Measurements from ENCODE around the gene ZNF383.
"Not testable (repeated sequence)": the region's sequence is repeated elsewhere in the genome, so short reads cannot be mapped to it uniquely, and the experiment has no call there.

ZNF383 gene

DNA sequence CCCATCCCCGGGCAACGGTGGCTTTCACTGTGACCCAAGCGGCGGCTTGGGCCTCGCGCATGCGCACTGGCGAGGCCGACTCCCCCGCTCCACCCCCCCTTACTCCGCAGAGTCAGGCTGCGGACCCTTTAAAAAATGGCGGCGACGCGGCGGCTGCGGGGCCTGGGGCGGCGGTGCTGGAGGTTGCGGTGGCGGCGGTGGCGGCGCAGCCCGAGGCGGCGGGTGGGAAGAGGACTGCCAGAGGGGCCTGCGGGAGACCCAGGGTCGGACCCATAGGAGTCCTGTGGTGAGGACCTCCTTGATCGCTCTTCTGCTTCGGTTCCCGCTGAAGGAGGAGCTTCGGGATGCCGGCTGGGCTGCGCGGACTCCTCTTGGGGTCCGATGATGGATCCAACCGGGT, 76.2 kb downstream of the ZNF383 start:
- DNase-seq = not testable (repeated sequence)
